Suprapubic skin (tissue), 3 donors: Measurements from ENCODE around the gene ARHGAP42.

Experiments used
- CTCF ChIP-seq, 2 donors: fragments of 200-600 bp in 1 of 2; fragments of 450-650 bp in 1 of 2; sonication (generic) in 1 of 2; IDR thresholded peaks; one replicate each; pipeline ENCODE4 v1.5.1; 2016 to 2019; ENCODE audit warnings: antibody characterized with exemption in 2 of 2, mild to moderate bottlenecking in 1 of 2, moderate library complexity in 1 of 2
- EP300 ChIP-seq: sonication (generic); formaldehyde crosslinking; IDR thresholded peaks from one replicate; pipeline ENCODE4 v1.6.1; 2017; ENCODE audit warnings: antibody characterized with exemption
- POLR2A ChIP-seq, 2 donors: fragments of 450-650 bp; IDR thresholded peaks; one replicate each; pipeline ENCODE4 v1.6.1; 2017; ENCODE audit warnings: antibody characterized with exemption in 2 of 2, mild to moderate bottlenecking in 2 of 2, moderate library complexity in 2 of 2

GRCh38 chr11:100691896-100692653 is 5.0 kb downstream of the ARHGAP42 start:
- TF ChIP-seq POLR2A (IDR thresholded peaks at IDR 0.05) (no peak), CTCF (IDR thresholded peaks at IDR 0.05) (no peak), EP300 (no peak)
